Spinal cord (tissue), 10 donors: ENCODE measurements around the gene FOXP1. TPM values are rescaled to one million over a fixed set of nuclear protein-coding genes. Genes with fewer than 3 reads are reported as not detected.

Experiments
- DNase-seq, 6 donors: peaks; one replicate each; pipeline versions ENCODE4 v3.0.0 to v3.0.0-alpha.2; 2013 to 2015; ENCODE audit warnings: low spot score in 6 of 6, low read depth in 4 of 6
- H3K27ac ChIP-seq: one replicate; pipeline ENCODE4 v1.5.1; 2013; ENCODE audit warnings: low read depth, low read length, control low read depth
- H3K27me3 ChIP-seq: one replicate; pipeline ENCODE4 v1.6.1; 2013; ENCODE audit warnings: low read length; ENCODE audit not compliant: control insufficient read depth, insufficient read depth
- H3K36me3 ChIP-seq: one replicate; pipeline ENCODE4 v1.6.1; 2013; ENCODE audit warnings: low read length; ENCODE audit not compliant: control insufficient read depth, insufficient read depth
- H3K4me1 ChIP-seq: one replicate; pipeline ENCODE4 v1.6.1; 2013; ENCODE audit warnings: low read length; ENCODE audit not compliant: control insufficient read depth, insufficient read depth
- H3K4me3 ChIP-seq: one replicate; pipeline ENCODE4 v1.5.1; 2013; ENCODE audit warnings: low read depth, low read length, control low read depth
- H3K9me3 ChIP-seq: one replicate; pipeline ENCODE4 v1.6.1; 2013; ENCODE audit warnings: low read length; ENCODE audit not compliant: control insufficient read depth, insufficient read depth
- WGBS: methylation state at CpG from one replicate; pipeline ENCODE4 v1.1.5; 2013; ENCODE audit warnings: missing lambda C conversion rate; ENCODE audit not compliant: insufficient coverage; 5-methylcytosine and 5-hydroxymethylcytosine counted together
- polyA plus RNA-seq, 2 donors: library from polyadenylated mRNA; unstranded; fragments of 120-200 nt; gene quantifications; one replicate each; pipeline ENCODE4 v1.2.1, GENCODE V29; 2013; ENCODE audit not compliant: insufficient read length in 2 of 2
- total RNA-seq, 2 donors: library from RNA; depleted of rRNA in 1 of 2; stranded (reverse); fragments of 120-200 nt in 1 of 2; fragments of >200 nt in 1 of 2; gene quantifications; one replicate each; pipeline versions ENCODE4 v1.2.3 to v1.2.4, GENCODE V29; 2013 to 2014
- donor health status: healthy.

FOXP1 gene
- total and polyA plus RNA-seq, 4 donors, result 27.4 to 118 (median 66.1) TPM

DNA sequence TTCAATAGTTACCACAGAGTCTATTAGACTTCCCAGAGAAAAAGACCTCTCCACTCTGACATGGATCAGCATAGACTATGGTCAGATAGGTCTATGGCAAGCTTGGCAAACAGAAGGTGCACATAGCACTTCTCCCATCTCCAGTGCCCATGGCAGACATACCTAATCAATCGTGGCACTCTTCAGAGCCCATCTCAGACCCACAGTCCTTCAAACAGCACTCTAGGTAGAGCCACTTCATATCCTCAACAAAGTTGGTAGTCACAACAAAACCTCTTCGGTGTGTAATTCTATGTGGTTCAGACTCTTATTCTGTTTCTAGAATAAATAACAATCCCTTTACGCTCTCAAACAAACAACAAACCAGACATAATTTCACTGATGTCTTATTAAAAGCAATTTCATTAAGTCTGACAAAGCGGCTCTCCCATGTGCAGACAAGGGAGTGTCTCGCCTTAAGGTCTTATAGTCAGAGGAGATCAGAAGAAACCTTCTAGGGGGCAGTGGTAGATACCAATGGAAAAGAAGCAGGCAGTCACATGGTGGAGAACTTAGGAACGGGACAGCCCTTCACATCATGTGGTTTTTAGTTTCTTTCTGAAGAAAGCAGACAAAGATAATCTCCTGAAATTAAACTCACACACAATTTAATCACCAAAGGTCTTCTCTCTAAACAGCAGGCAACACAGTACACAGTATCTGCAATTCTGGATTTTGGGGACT lies 483.4 kb downstream of the FOXP1 start:
- Histone ChIP-seq H3K9me3 (no peaks in the 10 kb centered on the region), H3K4me1 (peaks cover 4% of the 10 kb centered on the region), H3K27me3 (no peaks in the 10 kb centered on the region), H3K4me3 (no peak overlapping the region), H3K27ac (no peak overlapping the region), H3K36me3 (no peaks in the 10 kb centered on the region)
- WGBS, result 79% methylated on average over 3 of the region's 6 CpGs
- no peak for DNase-seq

- no peak overlapping the region for H3K27ac ChIP-seq
- H3K4me1 ChIP-seq, result no peaks in the 10 kb centered on the region
- DNase-seq, result no peak
- no peak overlapping the region for H3K4me3 ChIP-seq
- no peaks in the 10 kb centered on the region for H3K27me3 ChIP-seq
- no peaks in the 10 kb centered on the region for H3K9me3 ChIP-seq
- no peaks in the 10 kb centered on the region for H3K36me3 ChIP-seq
- WGBS, result no CpG with 5 or more reads among the region's 5 CpGs
These were observed 486.0 kb downstream of the FOXP1 start for GRCh38 chr3:71097557-71097956.

- no CpG with 5 or more reads among the region's 1 CpG for WGBS
These were observed 487.8 kb downstream of the FOXP1 start for GRCh38 chr3:71095511-71096291.

GRCh38 chr3:71094658-71095209 lies 488.8 kb downstream of the FOXP1 start:
- H3K4me1 ChIP-seq, result no peaks in the 10 kb centered on the region
- H3K27me3 ChIP-seq, result no peaks in the 10 kb centered on the region
- no peak for DNase-seq
- no peak overlapping the region for H3K27ac ChIP-seq
- H3K4me3 ChIP-seq, result no peak overlapping the region
- WGBS, result no CpG with 5 or more reads among the region's 5 CpGs
- no peaks in the 10 kb centered on the region for H3K36me3 ChIP-seq
- no peaks in the 10 kb centered on the region for H3K9me3 ChIP-seq

More at GRCh38 chr3:71095511-71096291, 487.8 kb downstream of the FOXP1 start:
- Histone ChIP-seq H3K27me3 (no peaks in the 10 kb centered on the region), H3K4me3 (no peak overlapping the region), H3K27ac (no peak overlapping the region), H3K9me3 (no peaks in the 10 kb centered on the region), H3K36me3 (no peaks in the 10 kb centered on the region), H3K4me1 (no peaks in the 10 kb centered on the region)
- no peak for DNase-seq

DNA sequence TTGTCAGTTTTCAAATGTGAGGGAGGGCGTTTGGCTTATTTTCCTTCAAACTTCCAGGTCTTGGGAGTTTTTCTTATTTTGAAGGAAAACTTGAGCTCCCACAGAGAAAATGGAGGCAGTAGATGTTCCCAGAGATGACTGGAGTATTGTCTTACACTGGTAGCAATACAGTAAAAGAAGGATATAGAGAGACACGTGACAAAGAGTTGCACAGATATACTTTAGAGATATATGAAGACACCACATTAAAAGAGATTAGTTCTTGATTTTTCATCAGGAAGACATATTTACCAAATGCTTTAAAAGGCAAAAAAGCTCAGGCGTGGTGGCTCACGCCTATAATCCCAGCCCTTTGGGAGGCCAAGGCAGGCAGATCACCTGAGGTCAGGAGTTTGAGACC lies 490.9 kb downstream of the FOXP1 start:
- Histone ChIP-seq H3K4me1 (no peaks in the 10 kb centered on the region), H3K9me3 (no peaks in the 10 kb centered on the region), H3K36me3 (no peaks in the 10 kb centered on the region), H3K4me3 (no peak overlapping the region), H3K27me3 (no peaks in the 10 kb centered on the region), H3K27ac (no peak overlapping the region)
- DNase-seq, result no peak
- WGBS, result no CpG with 5 or more reads among the region's 4 CpGs

GRCh38 chr3:71090207-71090606 lies 493.3 kb downstream of the FOXP1 start:
- WGBS, result no CpG with 5 or more reads among the region's 3 CpGs
- no peak for DNase-seq
- no peaks in the 10 kb centered on the region for H3K4me1 ChIP-seq
- no peak overlapping the region for H3K4me3 ChIP-seq
- H3K36me3 ChIP-seq, result no peaks in the 10 kb centered on the region
- no peaks in the 10 kb centered on the region for H3K9me3 ChIP-seq
- H3K27me3 ChIP-seq, result no peaks in the 10 kb centered on the region
- no peak overlapping the region for H3K27ac ChIP-seq

DNA sequence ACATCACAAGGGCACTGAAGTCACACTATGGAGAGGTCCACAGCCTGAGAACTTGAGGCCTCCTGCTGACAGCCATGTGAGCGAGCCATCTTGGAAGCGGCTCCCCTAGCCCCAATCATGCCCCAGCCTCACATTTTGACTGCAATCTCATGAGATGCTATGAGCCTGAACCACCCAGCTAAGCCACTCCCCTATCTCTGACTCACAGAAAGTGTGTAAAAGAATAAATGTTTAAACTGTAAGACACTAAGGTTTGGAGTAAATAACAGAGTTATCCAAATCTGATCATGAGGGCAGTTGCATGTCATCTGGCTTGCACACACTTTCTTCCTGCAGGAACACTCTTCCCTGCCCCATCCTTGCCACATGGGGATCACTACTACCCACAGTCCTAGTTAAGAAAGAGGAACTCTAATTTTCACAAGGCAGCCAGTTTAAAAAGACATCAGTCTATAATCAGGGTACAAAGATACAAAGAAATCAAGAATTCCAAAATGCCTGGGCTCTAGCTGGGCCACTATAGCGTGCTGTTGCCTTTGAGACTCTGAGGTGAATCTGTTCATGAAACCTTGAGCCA lies 494.2 kb downstream of the FOXP1 start:
- WGBS, result 100% methylated on average over 1 of the region's 3 CpGs
- H3K27ac ChIP-seq, result no peak overlapping the region
- H3K4me1 ChIP-seq, result no peaks in the 10 kb centered on the region
- no peaks in the 10 kb centered on the region for H3K27me3 ChIP-seq
- H3K4me3 ChIP-seq, result no peak overlapping the region
- no peaks in the 10 kb centered on the region for H3K9me3 ChIP-seq
- H3K36me3 ChIP-seq, result no peaks in the 10 kb centered on the region
- DNase-seq, result no peak

DNA sequence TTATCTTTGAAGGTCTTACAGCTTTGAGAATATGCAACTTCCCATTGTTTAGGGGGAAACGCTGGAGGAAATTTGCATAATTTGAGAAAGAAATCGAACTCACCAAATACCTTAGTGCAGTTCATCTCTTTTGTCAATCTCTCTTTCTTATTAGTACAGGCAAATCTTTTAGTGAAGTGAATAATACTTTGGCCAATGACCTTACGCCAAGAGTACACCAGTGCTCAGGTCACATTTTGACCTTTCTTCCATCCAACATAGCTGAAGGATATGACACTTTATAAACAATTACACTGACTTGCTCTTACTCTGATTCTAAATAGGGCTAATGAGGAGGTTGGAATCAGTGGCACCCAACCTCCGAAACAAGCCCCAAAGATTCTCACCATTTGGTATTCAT lies 494.8 kb downstream of the FOXP1 start:
- H3K4me1 ChIP-seq, result no peaks in the 10 kb centered on the region
- WGBS, result no CpG with 5 or more reads among the region's 4 CpGs
- no peak for DNase-seq
- H3K27ac ChIP-seq, result no peak overlapping the region
- H3K36me3 ChIP-seq, result no peaks in the 10 kb centered on the region
- no peaks in the 10 kb centered on the region for H3K27me3 ChIP-seq
- H3K4me3 ChIP-seq, result no peak overlapping the region
- H3K9me3 ChIP-seq, result no peaks in the 10 kb centered on the region

DNA sequence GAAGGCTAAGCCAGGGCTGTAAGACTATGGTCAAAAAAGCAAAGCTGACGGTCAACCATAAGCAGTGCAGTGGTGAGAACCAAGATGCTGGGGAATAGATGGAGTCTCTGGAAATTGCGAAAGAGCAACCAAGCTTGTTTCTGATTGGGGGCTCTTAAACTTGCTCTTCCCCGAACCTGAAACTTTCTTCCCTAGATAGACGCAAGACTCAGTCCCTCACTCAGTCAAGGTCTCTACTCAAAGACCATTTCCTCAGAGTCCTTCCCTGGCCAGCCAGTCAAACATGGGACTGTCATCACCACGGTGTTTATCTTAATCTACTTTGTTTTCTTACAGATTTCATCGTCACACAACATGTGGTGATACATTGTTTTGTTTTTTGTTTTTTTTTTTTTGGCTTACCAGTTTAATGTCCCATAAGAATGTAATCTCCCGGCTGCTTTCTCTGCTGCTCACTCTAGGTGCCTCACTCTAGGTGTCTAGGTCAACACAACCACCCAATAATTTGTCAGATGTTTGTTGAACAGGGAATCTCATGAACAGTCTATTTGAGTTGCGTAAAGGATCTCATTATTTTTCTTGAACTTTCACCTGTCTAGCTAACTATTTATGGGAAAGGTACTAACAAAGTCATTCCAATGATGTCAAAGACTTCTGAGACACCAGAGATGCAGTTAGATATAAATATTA lies 495.4 kb downstream of the FOXP1 start:
- Histone ChIP-seq H3K9me3 (no peaks in the 10 kb centered on the region), H3K27me3 (no peaks in the 10 kb centered on the region), H3K4me1 (no peaks in the 10 kb centered on the region), H3K4me3 (no peak overlapping the region), H3K36me3 (no peaks in the 10 kb centered on the region), H3K27ac (no peak overlapping the region)
- WGBS, result 96% methylated on average over 4 of the region's 8 CpGs
- DNase-seq, result no peak
